HL-60/S4 treated with retinoic acid at 250 ng/mL for 4 days and 3 days (cell line): ENCODE data around the gene KRTAP4-16.
"Not testable (repeated sequence)": the region's sequence is repeated elsewhere in the genome, so short reads cannot be mapped to it uniquely, and the experiment has no call there.

Experiments used
- in situ Hi-C: fragments of 300-500 bp; cut with MboI; formaldehyde crosslinking; loops from 2 replicates; pipeline ENCODE4 v1.7.0; 2022; ENCODE audit warnings: low sequenced_read_pairs

KRTAP4-16 gene

DNA sequence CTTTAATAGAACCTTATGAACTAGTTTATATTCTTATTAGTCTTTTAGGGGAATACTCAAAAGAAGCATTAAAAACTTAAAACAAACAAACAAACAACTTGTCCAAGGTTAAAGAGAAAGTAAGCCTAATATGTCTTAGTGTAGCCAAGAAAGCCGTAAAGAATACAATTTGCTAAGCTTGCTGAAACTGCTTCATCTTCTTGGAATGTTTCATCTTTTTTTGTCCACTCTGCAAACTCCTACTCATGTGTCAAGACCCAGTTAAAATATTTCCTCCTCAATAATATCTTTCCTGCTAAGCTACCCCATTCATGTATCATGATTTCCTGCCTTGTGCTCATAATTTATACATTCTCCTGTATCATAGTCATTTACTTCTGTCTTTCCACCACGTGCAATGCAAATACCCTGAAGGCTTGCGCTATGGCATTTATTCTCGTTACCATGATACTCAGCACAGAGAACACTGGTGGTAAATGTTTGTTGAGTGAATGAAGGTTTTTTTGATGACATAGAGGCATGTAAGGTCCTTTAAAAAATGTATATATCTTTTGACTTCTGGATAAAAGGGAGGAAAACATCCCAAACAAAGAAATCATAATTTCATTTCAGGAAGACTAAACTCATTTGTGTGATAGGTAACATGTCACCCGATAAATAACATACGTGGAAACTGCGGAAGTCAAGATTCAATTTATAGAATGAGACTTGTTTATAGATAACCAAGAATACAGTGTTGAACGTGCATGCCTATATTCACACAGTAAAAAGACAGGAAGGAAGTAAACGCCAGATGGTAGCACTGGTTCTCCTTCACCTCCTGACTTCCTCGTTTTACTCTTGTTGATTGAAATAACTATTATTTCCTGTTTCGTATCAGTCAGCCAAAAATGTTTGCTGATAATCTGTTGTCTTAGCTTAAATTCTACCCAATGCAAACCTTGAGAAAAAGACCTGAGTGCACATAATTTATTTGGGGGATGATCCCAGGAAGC, 18.0 kb upstream of the KRTAP4-16 start:
- in situ Hi-C loops = not testable (repeated sequence)

GRCh38 chr17:41118721-41119120, 16.7 kb upstream of the KRTAP4-16 start:
- in situ Hi-C loops = no loop called here

DNA sequence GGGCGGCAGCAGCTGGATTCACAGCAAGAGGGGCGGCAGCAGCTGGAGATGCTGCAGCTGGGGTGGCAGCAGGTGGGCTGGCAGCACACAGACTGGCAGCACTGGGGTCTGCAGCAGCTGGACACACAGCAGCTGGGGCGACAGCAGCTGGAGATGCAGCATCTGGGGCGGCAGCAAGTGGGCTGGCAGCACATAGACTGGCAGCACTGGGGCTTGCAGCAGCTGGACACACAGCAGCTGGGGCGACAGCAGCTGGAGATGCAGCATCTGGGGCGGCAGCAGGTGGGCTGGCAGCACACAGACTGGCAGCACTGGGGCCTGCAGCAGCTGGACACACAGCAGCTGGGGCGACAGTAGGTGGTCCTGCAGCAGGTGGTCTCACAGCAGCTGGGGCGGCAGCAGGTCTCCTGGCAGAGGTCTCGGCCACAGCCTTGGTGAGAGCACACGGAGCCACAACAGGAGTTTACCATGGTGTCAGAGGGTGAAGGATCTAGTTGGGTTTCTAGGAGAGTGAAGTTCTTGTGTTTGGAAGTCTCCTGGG, 15.9 kb upstream of the KRTAP4-16 start, which contains the start of gene KRTAP4-11:
Gene KRTAP4-11 (minus strand): TSS at position 528 of the 541 bp plus-strand sequence. CDS start 58 bp downstream, at position 470.
- in situ Hi-C loops = not testable (repeated sequence)

DNA sequence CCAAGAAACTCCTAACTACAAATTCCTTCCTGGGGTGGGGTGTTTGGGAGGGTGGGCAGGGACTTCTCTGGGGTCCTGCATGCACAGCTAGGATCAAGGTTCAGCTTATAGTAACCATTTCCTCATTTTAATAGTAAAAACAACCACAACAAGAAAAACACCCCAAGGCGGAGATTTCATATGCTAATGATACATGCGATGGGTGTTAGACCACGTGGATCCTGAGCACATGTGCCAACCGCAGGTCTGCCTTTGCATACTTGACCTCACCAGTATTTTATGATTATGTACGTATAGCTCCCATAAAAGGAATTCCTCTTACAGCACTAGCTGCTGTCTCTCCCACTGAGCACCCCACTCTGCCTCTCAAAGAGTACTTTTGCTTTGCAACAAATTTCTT, 14.3 kb upstream of the KRTAP4-16 start:
- in situ Hi-C loops = no loop called here

- in situ Hi-C loops = no loop called here
Measured at GRCh38 chr17:41111151-41111885, 9.3 kb upstream of the KRTAP4-16 start.

- in situ Hi-C loops = not testable (repeated sequence)
Measured at GRCh38 chr17:41108728-41109386, 6.8 kb upstream of the KRTAP4-16 start.

- in situ Hi-C loops = no loop called here
Measured at GRCh38 chr17:41107941-41108450, 6.0 kb upstream of the KRTAP4-16 start.

- in situ Hi-C loops = not testable (repeated sequence)
Measured at GRCh38 chr17:41105347-41105746, 3.3 kb upstream of the KRTAP4-16 start, which contains the start of gene KRTAP4-9. Gene KRTAP4-9, plus strand, starts transcription at chr17:41105389. Its CDS starts 0 bp downstream, at chr17:41105389.

DNA sequence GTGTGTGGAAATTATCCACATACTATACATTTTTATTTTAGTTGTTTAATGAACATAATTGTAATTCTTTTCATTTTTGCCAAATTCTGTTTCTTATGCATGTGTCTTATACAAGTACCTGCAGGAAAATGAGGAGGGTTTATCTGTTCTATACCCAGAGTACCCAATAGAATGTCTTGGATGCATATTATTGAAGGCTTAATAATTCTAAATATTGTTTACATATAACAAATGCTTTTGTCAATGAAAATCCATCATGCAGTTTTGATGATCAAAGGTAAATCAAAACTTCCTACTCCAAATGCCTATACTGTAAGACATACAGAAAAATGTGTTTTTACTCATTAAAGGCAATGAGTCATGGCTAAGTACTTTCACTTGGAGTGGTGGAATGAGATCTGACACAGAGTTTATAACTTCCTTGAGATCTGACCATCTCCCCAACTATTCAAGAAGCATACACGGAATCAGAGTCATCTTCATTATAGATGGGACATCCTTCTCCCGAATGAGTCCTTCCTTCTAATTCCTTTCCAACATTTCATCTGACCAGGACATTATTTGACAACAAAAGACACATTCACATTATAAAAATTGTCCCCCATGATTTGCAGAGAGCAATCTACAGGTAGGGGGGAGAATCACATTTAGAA, 2.5 kb upstream of the KRTAP4-16 start:
- in situ Hi-C loops = not testable (repeated sequence)

- in situ Hi-C loops = no loop called here
Measured at GRCh38 chr17:41103896-41104295, 1.9 kb upstream of the KRTAP4-16 start.

DNA sequence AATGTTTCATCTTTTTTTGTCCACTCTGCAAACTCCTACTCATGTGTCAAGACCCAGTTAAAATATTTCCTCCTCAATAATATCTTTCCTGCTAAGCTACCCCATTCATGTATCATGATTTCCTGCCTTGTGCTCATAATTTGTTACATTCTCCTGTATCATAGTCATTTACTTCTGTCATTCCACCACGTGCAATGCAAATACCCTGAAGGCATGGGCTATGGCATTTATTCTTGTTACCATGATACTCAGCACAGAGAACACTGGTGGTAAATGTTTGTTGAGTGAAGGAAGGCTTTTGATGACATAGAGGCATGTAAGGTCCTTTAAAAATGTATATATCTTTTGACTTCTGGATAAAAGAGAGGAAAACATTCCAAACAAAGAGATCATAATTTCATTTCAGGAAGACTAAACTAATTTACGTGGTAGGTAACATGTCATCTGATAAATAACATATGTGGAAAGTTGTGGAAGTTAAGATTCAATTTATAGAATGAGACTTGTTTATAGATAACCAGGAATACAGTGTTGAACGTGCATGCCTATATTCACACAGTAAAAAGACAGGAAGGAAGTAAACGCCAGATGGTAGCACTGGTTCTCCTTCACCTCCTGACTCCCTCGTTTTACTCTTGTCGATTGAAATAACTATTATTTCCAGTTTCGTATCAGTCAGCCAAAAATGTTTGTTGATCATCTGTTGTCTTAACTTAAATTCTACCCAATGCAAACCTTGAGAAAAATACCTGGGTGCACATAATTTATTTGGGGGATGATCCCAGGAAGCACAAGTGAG, 2.1 kb downstream of the KRTAP4-16 start:
- in situ Hi-C loops = not testable (repeated sequence)

DNA sequence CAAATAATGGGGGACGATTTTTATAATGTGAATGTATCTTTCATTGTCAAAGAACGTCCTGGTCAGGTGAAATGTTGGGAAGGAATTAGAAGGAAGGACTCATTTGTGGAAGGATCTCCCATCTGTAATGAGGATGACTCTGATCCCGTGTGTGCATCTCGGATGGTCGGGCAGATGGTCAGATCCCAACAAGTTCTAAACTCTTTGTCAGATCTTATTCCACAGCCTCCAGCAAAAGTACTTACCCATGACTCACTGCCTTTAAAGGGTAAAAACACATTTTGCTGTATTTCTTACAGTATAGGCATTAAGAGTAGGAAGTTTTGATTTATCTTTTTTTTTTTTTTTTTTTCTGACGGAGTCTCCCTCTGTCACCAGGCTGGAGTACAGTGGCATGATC, 3.5 kb downstream of the KRTAP4-16 start:
- in situ Hi-C loops = no loop called here

DNA sequence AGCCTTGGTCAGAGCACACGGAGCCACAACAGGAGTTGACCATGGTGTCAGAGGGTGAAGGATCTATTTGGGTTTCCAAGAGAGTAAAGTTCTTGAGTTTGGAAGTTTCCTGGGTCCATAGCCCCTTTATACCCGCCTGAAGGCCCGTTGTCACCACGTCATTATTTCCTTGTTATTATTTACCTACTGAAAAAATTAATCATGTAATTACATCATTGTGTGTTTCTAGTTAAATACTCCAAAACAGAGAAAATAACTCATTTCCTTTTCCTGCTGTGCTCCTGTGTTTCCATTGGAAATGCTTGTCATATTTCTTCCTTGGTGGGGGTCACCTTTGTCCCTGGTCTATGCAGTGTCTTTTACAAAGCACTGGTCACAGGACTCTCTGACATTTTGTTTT, 4.0 kb downstream of the KRTAP4-16 start, which contains the start of gene KRTAP4-8:
Gene KRTAP4-8 (minus strand): TSS at position 101 of the 400 bp plus-strand sequence. CDS start 58 bp downstream, at position 43.
- in situ Hi-C loops = no loop called here

- in situ Hi-C loops = no loop called here
Measured at GRCh38 chr17:41096055-41096454, 6.0 kb downstream of the KRTAP4-16 start.

DNA sequence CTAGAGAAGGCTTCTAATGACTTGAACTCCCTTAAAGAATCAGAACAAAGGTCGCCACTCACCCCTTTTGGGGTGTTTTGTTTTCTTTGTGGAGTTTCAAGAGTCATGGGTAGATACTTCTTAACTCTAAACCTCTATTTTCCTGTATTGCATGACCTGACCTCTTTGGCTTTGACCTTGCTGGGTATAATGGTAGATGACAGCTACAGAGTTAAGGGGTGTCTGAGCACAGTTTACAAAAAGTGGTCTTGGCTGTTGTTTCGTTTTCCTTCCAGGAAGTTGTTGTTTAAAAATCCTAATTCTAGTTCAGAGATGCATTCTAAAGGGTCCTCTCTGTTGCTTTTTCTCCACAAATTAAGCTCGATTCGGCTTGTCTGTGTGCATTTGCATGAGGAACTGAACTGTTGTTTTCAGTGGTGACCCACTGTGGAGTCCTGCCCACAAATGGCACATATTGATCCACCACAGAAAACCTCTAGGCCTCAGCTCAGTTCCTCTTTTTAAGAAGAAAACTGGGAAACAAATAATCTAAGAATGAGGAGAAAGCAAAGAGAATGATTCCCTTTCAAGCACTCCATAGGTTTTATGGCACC, 13.2 kb downstream of the KRTAP4-16 start:
- in situ Hi-C loops = not testable (repeated sequence)

GRCh38 chr17:41084100-41084856, 17.7 kb downstream of the KRTAP4-16 start, which contains the start of gene KRTAP4-7:
Gene KRTAP4-7, plus strand, starts transcription at chr17:41084150. Its CDS starts 57 bp downstream, at chr17:41084207.
- in situ Hi-C loops = not testable (repeated sequence)

GRCh38 chr17:41083427-41083826, 18.6 kb downstream of the KRTAP4-16 start:
- in situ Hi-C loops = not testable (repeated sequence)

DNA sequence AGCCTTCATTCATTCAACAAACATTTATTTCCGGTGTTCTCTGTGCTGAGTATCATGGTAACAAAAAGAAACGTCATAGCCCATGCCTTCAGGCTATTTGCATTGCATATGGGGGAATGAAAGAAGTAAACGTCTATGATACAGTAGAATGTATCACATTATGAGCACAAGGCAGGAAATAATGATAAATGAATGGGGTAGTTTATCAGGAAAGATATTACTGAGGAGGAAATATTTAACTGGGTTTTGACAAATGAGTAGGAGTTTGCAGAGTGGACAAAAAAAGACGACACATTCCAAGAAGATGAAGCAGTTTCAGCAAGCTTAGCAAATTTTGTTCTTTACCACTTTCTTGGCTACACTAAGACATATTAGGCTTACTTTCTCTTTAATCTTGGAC, 19.4 kb downstream of the KRTAP4-16 start:
- in situ Hi-C loops = no loop called here
